Measurements from ENCODE around the gene PRMT9. TPM values are rescaled to one million over a fixed set of nuclear protein-coding genes. Genes with fewer than 3 reads are reported as not detected.

The PRMT9 gene
- total RNA-seq, 1 donor from 2014 or later: 5.0 TPM

- intact Hi-C loops (cut with micrococcal nuclease): loop anchor here (10.0 kb wide), 1 partner anchor 486 kb away; no protein-coding TSS in a partner anchor
- TF ChIP-seq CTCF (IDR thresholded peaks at IDR 0.05; ENCODE audit: borderline replicate concordance): peak; percentile 76
- Histone ChIP-seq H3K36me3 (no peaks in the 10 kb centered on the region), H3K9me3 (replicated peaks) (peaks cover 1% of the 10 kb centered on the region), H3K27me3 (ENCODE audit: low read depth) (no peaks in the 10 kb centered on the region), H3K27ac (replicated peaks) (no peak overlapping the region), H3K4me3 (no peak overlapping the region), H3K4me1 (no peaks in the 10 kb centered on the region)
- DNase-seq: peak; percentile 33
Measured at GRCh38 chr4:147590249-147590920, 93.6 kb downstream of the PRMT9 start.

GRCh38 chr4:147589586-147589985 is 94.4 kb downstream of the PRMT9 start:
- no peak overlapping the region for H3K4me3 ChIP-seq

More at GRCh38 chr4:147589586-147589985, 94.4 kb downstream of the PRMT9 start:
- Histone ChIP-seq H3K27me3 (ENCODE audit: low read depth) (no peaks in the 10 kb centered on the region), H3K9me3 (replicated peaks) (peaks cover 9% of the 10 kb centered on the region), H3K27ac (replicated peaks) (peak overlapping the region; percentile 21), H3K4me1 (no peaks in the 10 kb centered on the region), H3K36me3 (no peaks in the 10 kb centered on the region)
- intact Hi-C loops (cut with micrococcal nuclease): no loop called here
- no peak for TF ChIP-seq CTCF (IDR thresholded peaks at IDR 0.05; ENCODE audit: borderline replicate concordance)
- DNase-seq: no peak

Other genes starting within 250 kb of the PRMT9 start
- gene EDNRA, start 203.1 kb downstream of the PRMT9 start, total RNA-seq: 10.0 TPM
- 24.7 TPM for gene TMEM184C, start 66.8 kb downstream of the PRMT9 start, total RNA-seq
- 59.7 TPM for gene ARHGAP10, start 47.9 kb upstream of the PRMT9 start, total RNA-seq